ENCODE measurements around the gene C3orf18. TPM values are rescaled to one million over a fixed set of nuclear protein-coding genes. Genes with fewer than 3 reads are reported as not detected.
A peak's percentile ranks its signal among the peaks of the same experiment; 100 is the strongest.

The C3orf18 gene
- total and polyA plus RNA-seq, 9 of the 15 experiments (the other 6 are each of a cell fraction or from before 2014, with no cell fraction given) = 0.01 to 2.3 (median 0.94) TPM

DNA sequence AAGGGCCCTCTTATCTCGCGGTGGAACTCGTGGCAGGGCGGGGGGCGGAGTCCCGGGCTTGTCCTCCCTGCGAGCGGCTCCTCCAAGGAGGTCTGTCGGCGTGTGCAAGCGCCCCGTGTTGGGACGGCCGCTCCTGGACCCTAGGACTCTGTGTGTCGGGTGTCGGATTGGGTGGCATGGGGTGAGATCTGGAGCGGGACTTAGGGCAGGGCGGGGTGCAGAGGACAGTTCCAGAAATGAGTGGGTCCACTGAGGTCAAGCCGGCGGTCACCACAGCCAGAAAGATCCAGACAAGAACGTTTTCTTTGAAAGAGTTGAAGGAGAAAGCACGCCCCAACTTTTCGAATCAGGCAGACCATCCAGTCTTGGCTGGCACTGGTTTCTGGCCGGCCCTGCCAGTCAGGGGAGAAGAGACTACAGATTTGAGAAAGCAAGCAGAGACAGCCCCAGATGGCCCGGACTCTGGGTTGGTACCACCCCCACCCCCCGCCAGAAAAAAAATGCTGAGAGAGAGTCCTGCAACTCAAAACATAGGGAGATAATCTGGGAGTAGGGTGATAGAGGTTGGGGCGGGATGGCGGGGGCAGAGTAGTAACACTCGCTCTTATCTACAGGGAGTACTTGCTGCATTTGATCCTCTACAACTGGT, 44.8 kb upstream of the C3orf18 start (continued):
- TF ChIP-seq ASH1L (IDR thresholded peaks at IDR 0.05; ENCODE audit: borderline replicate concordance, low read depth, partially characterized antibody) (no peak), ATF1 (CRISPR knock-in tag; IDR thresholded peaks at IDR 0.05) (no peak), ATF1 (tag; IDR thresholded peaks at IDR 0.05) (peak; percentile 78), WHSC1 (IDR thresholded peaks at IDR 0.05; ENCODE audit: low read length) (no peak), ATF7 (IDR thresholded peaks at IDR 0.05) (0 out of 2 replicates have a peak, but pooled peaks have one; percentile 52), MTA2 (IDR thresholded peaks at IDR 0.05; ENCODE audit: low read depth) (no peak), ZNF644 (tag; IDR thresholded peaks at IDR 0.05; ENCODE audit: low read depth) (no peak), POLR2AphosphoS5 (IDR thresholded peaks at IDR 0.05; ENCODE audit: control insufficient read depth, insufficient read depth, low read depth, low read length) (peak; percentile 46; the same call in 1 of the 2 replicates), ZNF76 (CRISPR knock-in tag; IDR thresholded peaks at IDR 0.05; ENCODE audit: borderline replicate concordance) (no peak)
- TF ChIP-seq, protein P1, sequence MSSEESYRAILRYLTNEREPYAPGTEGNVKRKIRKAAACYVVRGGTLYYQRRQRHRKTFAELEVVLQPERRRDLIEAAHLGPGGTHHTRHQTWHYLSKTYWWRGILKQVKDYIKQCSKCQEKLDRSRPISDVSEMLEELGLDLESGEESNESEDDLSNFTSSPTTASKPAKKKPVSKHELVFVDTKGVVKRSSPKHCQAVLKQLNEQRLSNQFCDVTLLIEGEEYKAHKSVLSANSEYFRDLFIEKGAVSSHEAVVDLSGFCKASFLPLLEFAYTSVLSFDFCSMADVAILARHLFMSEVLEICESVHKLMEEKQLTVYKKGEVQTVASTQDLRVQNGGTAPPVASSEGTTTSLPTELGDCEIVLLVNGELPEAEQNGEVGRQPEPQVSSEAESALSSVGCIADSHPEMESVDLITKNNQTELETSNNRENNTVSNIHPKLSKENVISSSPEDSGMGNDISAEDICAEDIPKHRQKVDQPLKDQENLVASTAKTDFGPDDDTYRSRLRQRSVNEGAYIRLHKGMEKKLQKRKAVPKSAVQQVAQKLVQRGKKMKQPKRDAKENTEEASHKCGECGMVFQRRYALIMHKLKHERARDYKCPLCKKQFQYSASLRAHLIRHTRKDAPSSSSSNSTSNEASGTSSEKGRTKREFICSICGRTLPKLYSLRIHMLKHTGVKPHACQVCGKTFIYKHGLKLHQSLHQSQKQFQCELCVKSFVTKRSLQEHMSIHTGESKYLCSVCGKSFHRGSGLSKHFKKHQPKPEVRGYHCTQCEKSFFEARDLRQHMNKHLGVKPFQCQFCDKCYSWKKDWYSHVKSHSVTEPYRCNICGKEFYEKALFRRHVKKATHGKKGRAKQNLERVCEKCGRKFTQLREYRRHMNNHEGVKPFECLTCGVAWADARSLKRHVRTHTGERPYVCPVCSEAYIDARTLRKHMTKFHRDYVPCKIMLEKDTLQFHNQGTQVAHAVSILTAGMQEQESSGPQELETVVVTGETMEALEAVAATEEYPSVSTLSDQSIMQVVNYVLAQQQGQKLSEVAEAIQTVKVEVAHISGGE (CRISPR knock-in tag; IDR thresholded peaks at IDR 0.05) = peak in 1 of 3 experiments; percentile 36; a peak in 2 of 6 replicates
- TF ChIP-seq, protein P2, sequence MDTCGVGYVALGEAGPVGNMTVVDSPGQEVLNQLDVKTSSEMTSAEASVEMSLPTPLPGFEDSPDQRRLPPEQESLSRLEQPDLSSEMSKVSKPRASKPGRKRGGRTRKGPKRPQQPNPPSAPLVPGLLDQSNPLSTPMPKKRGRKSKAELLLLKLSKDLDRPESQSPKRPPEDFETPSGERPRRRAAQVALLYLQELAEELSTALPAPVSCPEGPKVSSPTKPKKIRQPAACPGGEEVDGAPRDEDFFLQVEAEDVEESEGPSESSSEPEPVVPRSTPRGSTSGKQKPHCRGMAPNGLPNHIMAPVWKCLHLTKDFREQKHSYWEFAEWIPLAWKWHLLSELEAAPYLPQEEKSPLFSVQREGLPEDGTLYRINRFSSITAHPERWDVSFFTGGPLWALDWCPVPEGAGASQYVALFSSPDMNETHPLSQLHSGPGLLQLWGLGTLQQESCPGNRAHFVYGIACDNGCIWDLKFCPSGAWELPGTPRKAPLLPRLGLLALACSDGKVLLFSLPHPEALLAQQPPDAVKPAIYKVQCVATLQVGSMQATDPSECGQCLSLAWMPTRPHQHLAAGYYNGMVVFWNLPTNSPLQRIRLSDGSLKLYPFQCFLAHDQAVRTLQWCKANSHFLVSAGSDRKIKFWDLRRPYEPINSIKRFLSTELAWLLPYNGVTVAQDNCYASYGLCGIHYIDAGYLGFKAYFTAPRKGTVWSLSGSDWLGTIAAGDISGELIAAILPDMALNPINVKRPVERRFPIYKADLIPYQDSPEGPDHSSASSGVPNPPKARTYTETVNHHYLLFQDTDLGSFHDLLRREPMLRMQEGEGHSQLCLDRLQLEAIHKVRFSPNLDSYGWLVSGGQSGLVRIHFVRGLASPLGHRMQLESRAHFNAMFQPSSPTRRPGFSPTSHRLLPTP (IDR thresholded peaks at IDR 0.05; ENCODE audit: borderline replicate concordance, extremely low read depth, insufficient read length) = no peak
- TF ChIP-seq, protein P3, sequence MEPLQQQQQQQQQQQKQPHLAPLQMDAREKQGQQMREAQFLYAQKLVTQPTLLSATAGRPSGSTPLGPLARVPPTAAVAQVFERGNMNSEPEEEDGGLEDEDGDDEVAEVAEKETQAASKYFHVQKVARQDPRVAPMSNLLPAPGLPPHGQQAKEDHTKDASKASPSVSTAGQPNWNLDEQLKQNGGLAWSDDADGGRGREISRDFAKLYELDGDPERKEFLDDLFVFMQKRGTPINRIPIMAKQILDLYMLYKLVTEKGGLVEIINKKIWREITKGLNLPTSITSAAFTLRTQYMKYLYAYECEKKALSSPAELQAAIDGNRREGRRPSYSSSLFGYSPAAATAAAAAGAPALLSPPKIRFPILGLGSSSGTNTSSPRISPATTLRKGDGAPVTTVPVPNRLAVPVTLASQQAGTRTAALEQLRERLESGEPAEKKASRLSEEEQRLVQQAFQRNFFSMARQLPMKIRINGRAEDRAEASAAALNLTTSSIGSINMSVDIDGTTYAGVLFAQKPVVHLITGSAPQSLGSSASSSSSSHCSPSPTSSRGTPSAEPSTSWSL (CRISPR knock-in tag; IDR thresholded peaks at IDR 0.05; ENCODE audit: borderline replicate concordance) = no peak
- TF ChIP-seq, protein P4, sequence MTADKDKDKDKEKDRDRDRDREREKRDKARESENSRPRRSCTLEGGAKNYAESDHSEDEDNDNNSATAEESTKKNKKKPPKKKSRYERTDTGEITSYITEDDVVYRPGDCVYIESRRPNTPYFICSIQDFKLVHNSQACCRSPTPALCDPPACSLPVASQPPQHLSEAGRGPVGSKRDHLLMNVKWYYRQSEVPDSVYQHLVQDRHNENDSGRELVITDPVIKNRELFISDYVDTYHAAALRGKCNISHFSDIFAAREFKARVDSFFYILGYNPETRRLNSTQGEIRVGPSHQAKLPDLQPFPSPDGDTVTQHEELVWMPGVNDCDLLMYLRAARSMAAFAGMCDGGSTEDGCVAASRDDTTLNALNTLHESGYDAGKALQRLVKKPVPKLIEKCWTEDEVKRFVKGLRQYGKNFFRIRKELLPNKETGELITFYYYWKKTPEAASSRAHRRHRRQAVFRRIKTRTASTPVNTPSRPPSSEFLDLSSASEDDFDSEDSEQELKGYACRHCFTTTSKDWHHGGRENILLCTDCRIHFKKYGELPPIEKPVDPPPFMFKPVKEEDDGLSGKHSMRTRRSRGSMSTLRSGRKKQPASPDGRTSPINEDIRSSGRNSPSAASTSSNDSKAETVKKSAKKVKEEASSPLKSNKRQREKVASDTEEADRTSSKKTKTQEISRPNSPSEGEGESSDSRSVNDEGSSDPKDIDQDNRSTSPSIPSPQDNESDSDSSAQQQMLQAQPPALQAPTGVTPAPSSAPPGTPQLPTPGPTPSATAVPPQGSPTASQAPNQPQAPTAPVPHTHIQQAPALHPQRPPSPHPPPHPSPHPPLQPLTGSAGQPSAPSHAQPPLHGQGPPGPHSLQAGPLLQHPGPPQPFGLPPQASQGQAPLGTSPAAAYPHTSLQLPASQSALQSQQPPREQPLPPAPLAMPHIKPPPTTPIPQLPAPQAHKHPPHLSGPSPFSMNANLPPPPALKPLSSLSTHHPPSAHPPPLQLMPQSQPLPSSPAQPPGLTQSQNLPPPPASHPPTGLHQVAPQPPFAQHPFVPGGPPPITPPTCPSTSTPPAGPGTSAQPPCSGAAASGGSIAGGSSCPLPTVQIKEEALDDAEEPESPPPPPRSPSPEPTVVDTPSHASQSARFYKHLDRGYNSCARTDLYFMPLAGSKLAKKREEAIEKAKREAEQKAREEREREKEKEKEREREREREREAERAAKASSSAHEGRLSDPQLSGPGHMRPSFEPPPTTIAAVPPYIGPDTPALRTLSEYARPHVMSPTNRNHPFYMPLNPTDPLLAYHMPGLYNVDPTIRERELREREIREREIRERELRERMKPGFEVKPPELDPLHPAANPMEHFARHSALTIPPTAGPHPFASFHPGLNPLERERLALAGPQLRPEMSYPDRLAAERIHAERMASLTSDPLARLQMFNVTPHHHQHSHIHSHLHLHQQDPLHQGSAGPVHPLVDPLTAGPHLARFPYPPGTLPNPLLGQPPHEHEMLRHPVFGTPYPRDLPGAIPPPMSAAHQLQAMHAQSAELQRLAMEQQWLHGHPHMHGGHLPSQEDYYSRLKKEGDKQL (CRISPR knock-in tag; IDR thresholded peaks at IDR 0.05; ENCODE audit: borderline replicate concordance) = no peak
